Prostate gland (tissue), 2 donors: ENCODE measurements around the gene AGBL4. TPM values are rescaled to one million over a fixed set of nuclear protein-coding genes. Genes with fewer than 3 reads are reported as not detected.

Experiments
- DNase-seq: peaks from one replicate; pipeline ENCODE4 v3.0.0-alpha.2; 2019; ENCODE audit warnings: low spot score
- H3K27ac ChIP-seq, 2 donors: fragments of 200-600 bp; sonication (generic); 2 replicates each; pipeline ENCODE4 v1.5.1; 2017 to 2019
- H3K27me3 ChIP-seq: fragments of 200-600 bp; sonication (generic); replicated peaks from 2 replicates; pipeline ENCODE4 v1.5.1; 2019; ENCODE audit not compliant: insufficient read depth
- H3K36me3 ChIP-seq, 2 donors: fragments of 200-600 bp; sonication (generic); 1 replicate in 1 of 2; 2 replicates in 1 of 2; pipeline versions ENCODE4 v1.5.1 to v1.8.1; 2017 to 2019
- H3K4me1 ChIP-seq: fragments of 200-600 bp; sonication (generic); replicated peaks from 2 replicates; pipeline ENCODE4 v1.5.1; 2019
- H3K4me3 ChIP-seq, 2 donors: fragments of 200-600 bp; sonication (generic); 2 replicates each; pipeline ENCODE4 v1.5.1; 2017 to 2019
- H3K9me3 ChIP-seq: fragments of 200-600 bp; sonication (generic); 2 replicates; pipeline ENCODE4 v1.5.1; 2017
- POLR2A ChIP-seq: fragments of 450-650 bp; IDR thresholded peaks from one replicate; pipeline ENCODE4 v1.6.1; 2016; ENCODE audit warnings: antibody characterized with exemption, mild to moderate bottlenecking
- POLR2AphosphoS5 ChIP-seq: sonication (generic); formaldehyde crosslinking; IDR thresholded peaks from one replicate; pipeline ENCODE4 v1.6.1; 2017; ENCODE audit warnings: antibody characterized with exemption
- WGBS: methylation state at CpG from one replicate; pipeline ENCODE4 v1.1.5; 2018; 5-methylcytosine and 5-hydroxymethylcytosine counted together
- intact Hi-C: fragments of 100-400 bp; cut with DNase I; formaldehyde crosslinking; loops from one replicate; pipeline ENCODE4 v1.14.2; 2022
- total RNA-seq, 2 donors: library from RNA; depleted of rRNA; stranded (reverse); fragments of >200 nt; gene quantifications; one replicate each; pipeline ENCODE4 v1.1.0, GENCODE V29; 2016
- TF ChIP-seq, protein P1 (sequence below), 4 experiments: fragments of 200-600 bp in 2 of 4; fragments of 450-650 bp in 2 of 4; sonication (generic) in 2 of 4; IDR thresholded peaks; 1 replicate in 3 of 4; 2 replicates in 1 of 4; pipeline ENCODE4 v1.5.1; 2016 to 2019; ENCODE audit warnings: antibody characterized with exemption in 4 of 4, mild to moderate bottlenecking in 2 of 4, moderate library complexity in 2 of 4

AGBL4 gene
- total RNA-seq, 2 donors from 2014 or later = 0.82 to 2.7 TPM

DNA sequence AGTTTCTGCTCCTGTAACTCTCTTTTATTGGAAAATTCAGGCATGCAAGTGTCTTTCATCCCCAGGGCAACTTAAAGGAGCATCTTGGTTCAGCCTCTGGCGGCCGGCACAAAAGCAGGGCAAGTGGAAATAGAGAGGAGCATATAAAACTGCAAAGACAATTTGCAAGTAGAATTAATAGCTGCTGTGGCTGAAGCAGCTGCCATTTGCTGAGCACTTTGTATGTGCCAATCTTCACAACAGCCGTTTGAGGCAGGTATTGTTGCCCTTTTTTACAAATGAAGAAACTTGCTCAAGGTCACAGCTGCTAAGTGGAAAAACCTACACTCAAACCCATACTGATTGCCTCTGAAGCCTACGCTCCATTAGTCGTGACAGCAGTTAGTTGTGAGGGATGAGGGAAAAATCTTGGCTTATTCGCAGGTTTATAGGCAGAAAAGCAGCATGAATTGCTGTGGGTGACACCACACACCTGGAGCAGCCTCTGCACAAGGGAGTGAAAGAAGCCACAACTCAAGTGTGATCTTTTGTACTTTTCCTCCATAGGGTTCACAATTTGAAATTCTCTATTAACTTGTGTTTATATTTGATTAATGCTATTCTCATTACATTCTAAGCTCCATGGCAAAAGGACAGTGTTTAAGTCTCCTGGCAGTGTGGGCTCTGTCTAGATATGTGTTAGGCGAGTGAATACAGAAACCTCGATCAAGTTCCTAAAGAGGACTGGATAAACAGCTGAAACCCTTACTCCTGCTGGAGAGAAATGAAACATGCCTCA is 1148.0 kb downstream of the AGBL4 start:
- no peaks in the 10 kb centered on the region for H3K36me3 ChIP-seq
- no peaks in the 10 kb centered on the region for H3K4me1 ChIP-seq
- intact Hi-C loops = no loop called here
- no peak overlapping the region for H3K27ac ChIP-seq
- DNase-seq = no peak
- H3K4me3 ChIP-seq = no peak overlapping the region
- WGBS = 69% methylated on average over 8 of the region's 8 CpGs
- H3K27me3 ChIP-seq = no peaks in the 10 kb centered on the region
- TF ChIP-seq, protein P1, sequence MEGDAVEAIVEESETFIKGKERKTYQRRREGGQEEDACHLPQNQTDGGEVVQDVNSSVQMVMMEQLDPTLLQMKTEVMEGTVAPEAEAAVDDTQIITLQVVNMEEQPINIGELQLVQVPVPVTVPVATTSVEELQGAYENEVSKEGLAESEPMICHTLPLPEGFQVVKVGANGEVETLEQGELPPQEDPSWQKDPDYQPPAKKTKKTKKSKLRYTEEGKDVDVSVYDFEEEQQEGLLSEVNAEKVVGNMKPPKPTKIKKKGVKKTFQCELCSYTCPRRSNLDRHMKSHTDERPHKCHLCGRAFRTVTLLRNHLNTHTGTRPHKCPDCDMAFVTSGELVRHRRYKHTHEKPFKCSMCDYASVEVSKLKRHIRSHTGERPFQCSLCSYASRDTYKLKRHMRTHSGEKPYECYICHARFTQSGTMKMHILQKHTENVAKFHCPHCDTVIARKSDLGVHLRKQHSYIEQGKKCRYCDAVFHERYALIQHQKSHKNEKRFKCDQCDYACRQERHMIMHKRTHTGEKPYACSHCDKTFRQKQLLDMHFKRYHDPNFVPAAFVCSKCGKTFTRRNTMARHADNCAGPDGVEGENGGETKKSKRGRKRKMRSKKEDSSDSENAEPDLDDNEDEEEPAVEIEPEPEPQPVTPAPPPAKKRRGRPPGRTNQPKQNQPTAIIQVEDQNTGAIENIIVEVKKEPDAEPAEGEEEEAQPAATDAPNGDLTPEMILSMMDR (IDR thresholded peaks at IDR 0.05) = no peak
- TF ChIP-seq POLR2AphosphoS5 (no peak), POLR2A (no peak)
- H3K9me3 ChIP-seq = no peaks in the 10 kb centered on the region

DNA sequence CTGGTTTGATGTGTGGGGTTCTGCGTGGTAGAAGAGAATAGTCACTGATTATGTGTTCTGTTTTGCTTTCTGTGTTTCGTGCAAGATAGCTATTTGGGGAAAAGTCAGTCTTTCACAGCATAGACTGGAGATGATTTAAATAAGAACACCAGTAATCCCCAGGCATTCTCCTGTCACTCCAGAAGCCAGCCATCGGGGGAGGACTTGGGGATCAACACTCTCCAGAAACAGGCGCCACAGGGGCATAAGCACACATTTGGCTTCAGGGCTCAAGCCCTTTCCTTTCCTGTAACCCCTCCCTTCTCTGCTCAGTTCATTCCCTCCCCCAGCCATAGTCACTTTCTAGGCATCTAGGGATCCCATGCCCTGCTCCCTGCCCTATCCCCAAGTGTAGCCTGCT is 1149.8 kb downstream of the AGBL4 start:
- Histone ChIP-seq H3K36me3 (no peaks in the 10 kb centered on the region), H3K4me1 (no peaks in the 10 kb centered on the region), H3K27ac (no peak overlapping the region), H3K27me3 (no peaks in the 10 kb centered on the region), H3K4me3 (no peak overlapping the region), H3K9me3 (no peaks in the 10 kb centered on the region)
- no peak for TF ChIP-seq POLR2AphosphoS5
- TF ChIP-seq, protein P1 (IDR thresholded peaks at IDR 0.05) = no peak
- TF ChIP-seq POLR2A = no peak
- DNase-seq = no peak
- intact Hi-C loops = no loop called here
- 88% methylated on average over 4 of the region's 4 CpGs for WGBS

DNA sequence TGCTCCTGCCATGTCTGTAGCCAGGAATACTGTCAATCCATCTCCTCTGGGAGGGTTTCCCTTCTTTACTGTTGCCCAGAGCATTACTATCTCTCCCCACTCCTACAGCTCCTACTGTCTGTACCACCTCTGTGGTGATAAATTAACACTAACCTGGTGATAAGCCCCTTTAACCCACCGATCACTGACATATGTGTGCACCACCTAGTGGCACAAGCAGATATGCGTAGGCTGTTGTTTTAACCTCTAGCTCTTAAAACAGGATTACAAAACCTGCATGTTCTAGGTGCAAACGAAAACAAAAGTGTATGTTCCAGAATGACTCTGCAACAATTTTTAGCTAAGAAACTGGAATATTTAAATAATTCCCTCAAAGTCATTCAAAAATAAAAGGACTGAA is 1153.2 kb downstream of the AGBL4 start:
- Histone ChIP-seq H3K9me3 (no peaks in the 10 kb centered on the region), H3K27me3 (no peaks in the 10 kb centered on the region), H3K27ac (no peak overlapping the region), H3K36me3 (no peaks in the 10 kb centered on the region), H3K4me1 (no peaks in the 10 kb centered on the region), H3K4me3 (no peak overlapping the region)
- DNase-seq = no peak
- TF ChIP-seq, protein P1 (IDR thresholded peaks at IDR 0.05) = peak in 2 of 4 experiments; percentile 22 to 45
- no peak for TF ChIP-seq POLR2A
- intact Hi-C loops = no loop called here
- 49% methylated on average over 3 of the region's 3 CpGs for WGBS

DNA sequence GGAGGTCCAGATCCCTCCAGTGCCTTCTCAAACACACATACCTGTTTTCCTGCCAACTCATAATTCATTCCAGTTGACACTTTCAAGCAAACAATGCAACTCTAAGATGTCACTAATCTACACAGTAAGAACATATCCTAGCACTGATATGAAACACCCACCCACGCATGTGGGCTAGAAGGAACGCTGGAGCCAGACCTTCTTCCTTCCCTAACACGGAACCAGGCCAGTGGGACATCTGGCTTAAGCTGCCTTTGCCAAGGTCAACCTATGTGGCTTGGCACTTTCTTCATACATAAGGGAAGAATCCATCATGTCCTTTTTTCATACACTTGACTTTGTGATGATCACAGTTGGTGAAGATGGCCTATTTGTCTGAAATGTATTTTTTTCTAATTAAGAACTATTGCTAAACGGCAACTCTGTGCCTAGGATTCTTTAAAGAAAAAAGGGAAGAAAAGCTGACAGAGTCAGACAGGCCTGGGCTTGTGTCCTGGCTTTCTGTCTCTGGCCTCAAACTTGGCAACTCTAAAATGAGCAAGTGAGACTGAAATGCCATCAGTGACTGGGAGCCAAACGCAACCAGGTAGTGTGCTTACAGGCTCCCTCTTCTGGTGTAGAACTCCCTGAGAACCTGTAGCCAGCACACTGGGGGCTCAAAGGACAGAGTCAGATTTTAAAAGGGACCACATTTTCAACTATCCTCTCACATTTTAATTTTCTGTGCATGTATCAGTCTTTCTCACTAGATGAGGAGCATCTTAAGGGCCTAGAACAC is 1154.4 kb downstream of the AGBL4 start:
- WGBS = 24% methylated on average over 5 of the region's 5 CpGs
- peak overlapping the region in 1 of 2 donors; percentile 4 for H3K27ac ChIP-seq
- no peak for TF ChIP-seq POLR2A
- peak; percentile 57 for TF ChIP-seq POLR2AphosphoS5
- TF ChIP-seq, protein P1 (IDR thresholded peaks at IDR 0.05) = peak in 2 of 4 experiments; percentile 25 to 32

More for the DNA sequence above, 1154.4 kb downstream of the AGBL4 start:
- intact Hi-C loops = no loop called here
- Histone ChIP-seq H3K4me3 (no peak overlapping the region), H3K9me3 (no peaks in the 10 kb centered on the region), H3K4me1 (no peaks in the 10 kb centered on the region), H3K36me3 (no peaks in the 10 kb centered on the region), H3K27me3 (no peaks in the 10 kb centered on the region)
- peak; percentile 72 for DNase-seq
